Natural killer cell (primary cell): ENCODE results near the gene FCN2. TPM values are rescaled to one million over a fixed set of nuclear protein-coding genes. Genes with fewer than 3 reads are reported as not detected.

Experiments
- ATAC-seq, 3 donors: fragments of 150-1000 bp in 2 of 3; fragments of 200-7000 bp in 1 of 3; cut with Tn5 transposase; 1 replicate in 1 of 3; 2 replicates in 2 of 3; pipeline ENCODE4 v1.10.0; 2021; ENCODE audit warnings: mild to moderate bottlenecking in 2 of 3, moderate library complexity in 2 of 3
- DNase-seq, 2 donors: peaks; one replicate each; pipeline versions ENCODE4 v3.0.0 to v3.0.0-alpha.2; 2013 to 2021; ENCODE audit warnings: mixed read lengths in 1 of 2
- H3K27ac ChIP-seq: one replicate; pipeline ENCODE4 v1.5.1; 2013; ENCODE audit warnings: mild to moderate bottlenecking, low read length
- H3K27me3 ChIP-seq: one replicate; pipeline ENCODE4 v1.6.1; 2013; ENCODE audit warnings: low read length; ENCODE audit not compliant: control insufficient read depth, insufficient read depth
- H3K36me3 ChIP-seq: one replicate; pipeline ENCODE4 v1.6.1; 2013; ENCODE audit warnings: low read length; ENCODE audit not compliant: control insufficient read depth, insufficient read depth
- H3K4me1 ChIP-seq: one replicate; pipeline ENCODE4 v1.6.1; 2013; ENCODE audit warnings: low read length; ENCODE audit not compliant: control insufficient read depth, insufficient read depth
- H3K4me3 ChIP-seq: one replicate; pipeline ENCODE4 v1.5.1; 2013; ENCODE audit warnings: low read length
- H3K9me3 ChIP-seq: one replicate; pipeline ENCODE4 v1.6.1; 2013; ENCODE audit warnings: low read length; ENCODE audit not compliant: control insufficient read depth, insufficient read depth
- H3K27ac Mint-ChIP-seq, 2 donors: one replicate each; pipeline ENCODE4 v1.8.0; 2022; ENCODE audit warnings: mild to moderate bottlenecking in 2 of 2, mixed read lengths in 2 of 2, moderate library complexity in 1 of 2
- H3K27me3 Mint-ChIP-seq, 2 donors: one replicate each; pipeline ENCODE4 v1.8.0; 2022; ENCODE audit warnings: low read depth in 2 of 2, mixed read lengths in 2 of 2
- H3K36me3 Mint-ChIP-seq: one replicate; pipeline ENCODE4 v1.8.0; 2022; ENCODE audit warnings: mixed read lengths
- H3K4me1 Mint-ChIP-seq, 2 donors: one replicate each; pipeline ENCODE4 v1.8.0; 2022; ENCODE audit warnings: mixed read lengths in 2 of 2
- H3K4me3 Mint-ChIP-seq: one replicate; pipeline ENCODE4 v1.8.0; 2022; ENCODE audit warnings: mild to moderate bottlenecking, moderate library complexity, mixed read lengths
- H3K9me3 Mint-ChIP-seq, 2 donors: one replicate each; pipeline ENCODE4 v1.8.0; 2022; ENCODE audit warnings: mixed read lengths in 2 of 2
- WGBS: methylation state at CpG from one replicate; pipeline ENCODE4 v1.1.7; 2013; ENCODE audit warnings: missing lambda C conversion rate; ENCODE audit not compliant: insufficient coverage; 5-methylcytosine and 5-hydroxymethylcytosine counted together
- intact Hi-C: fragments of 100-400 bp; cut with micrococcal nuclease; formaldehyde crosslinking; loops from one replicate; pipeline ENCODE4 v1.14.2; 2022
- total RNA-seq, 4 donors: library from RNA; stranded (reverse); fragments of 120-200 nt in 1 of 4; gene quantifications; one replicate each; pipeline versions ENCODE4 v1.2.3 to v1.2.4, GENCODE V29; 2013 to 2022
- TF ChIP-seq, protein P1 (sequence below): fragments of 200-600 bp; IDR thresholded peaks from one replicate; pipeline ENCODE4 v1.8.0; 2022; ENCODE audit warnings: antibody characterized with exemption

Gene FCN2
- total RNA-seq, 3 donors from 2014 or later (not counting 1 experiment from before 2014, with no cell fraction given) = not detected

DNA sequence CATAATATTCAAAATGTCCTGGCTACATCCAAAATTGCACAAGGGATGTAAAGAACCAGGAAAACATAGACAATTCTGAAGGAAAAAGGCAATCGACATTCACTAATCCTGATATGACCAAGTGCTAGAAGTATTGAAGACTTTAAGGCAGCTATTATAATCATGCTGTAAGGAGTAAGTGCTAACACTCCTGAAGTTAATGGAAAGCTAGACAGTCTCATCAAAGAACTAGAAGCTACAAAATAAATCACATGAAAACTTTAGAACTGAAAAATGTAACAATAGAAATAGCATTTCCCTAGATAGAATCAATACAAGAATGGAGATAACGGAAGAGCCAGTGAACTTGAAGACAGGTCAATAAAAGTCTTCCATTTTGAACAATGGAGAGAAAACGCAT, 18.6 kb downstream of the FCN2 start:
- Histone ChIP-seq H3K36me3 (no peaks in the 10 kb centered on the region), H3K27me3 (no peaks in the 10 kb centered on the region), H3K27ac (no peak overlapping the region), H3K9me3 (no peaks in the 10 kb centered on the region), H3K4me3 (no peak overlapping the region), H3K4me1 (no peaks in the 10 kb centered on the region)
- DNase-seq (no peak), ATAC-seq (no peak)
- no peaks in the 10 kb centered on the region for H3K4me1 Mint-ChIP-seq
- intact Hi-C loops = no loop called here
- 100% methylated on average over 1 of the region's 3 CpGs for WGBS
- H3K27me3 Mint-ChIP-seq = peaks cover 5 to 19% of the 10 kb centered on the region in 2 donors
- H3K9me3 Mint-ChIP-seq = peaks cover 2 to 5% of the 10 kb centered on the region in 2 donors
- no peak overlapping the region for H3K4me3 Mint-ChIP-seq
- TF ChIP-seq, protein P1, sequence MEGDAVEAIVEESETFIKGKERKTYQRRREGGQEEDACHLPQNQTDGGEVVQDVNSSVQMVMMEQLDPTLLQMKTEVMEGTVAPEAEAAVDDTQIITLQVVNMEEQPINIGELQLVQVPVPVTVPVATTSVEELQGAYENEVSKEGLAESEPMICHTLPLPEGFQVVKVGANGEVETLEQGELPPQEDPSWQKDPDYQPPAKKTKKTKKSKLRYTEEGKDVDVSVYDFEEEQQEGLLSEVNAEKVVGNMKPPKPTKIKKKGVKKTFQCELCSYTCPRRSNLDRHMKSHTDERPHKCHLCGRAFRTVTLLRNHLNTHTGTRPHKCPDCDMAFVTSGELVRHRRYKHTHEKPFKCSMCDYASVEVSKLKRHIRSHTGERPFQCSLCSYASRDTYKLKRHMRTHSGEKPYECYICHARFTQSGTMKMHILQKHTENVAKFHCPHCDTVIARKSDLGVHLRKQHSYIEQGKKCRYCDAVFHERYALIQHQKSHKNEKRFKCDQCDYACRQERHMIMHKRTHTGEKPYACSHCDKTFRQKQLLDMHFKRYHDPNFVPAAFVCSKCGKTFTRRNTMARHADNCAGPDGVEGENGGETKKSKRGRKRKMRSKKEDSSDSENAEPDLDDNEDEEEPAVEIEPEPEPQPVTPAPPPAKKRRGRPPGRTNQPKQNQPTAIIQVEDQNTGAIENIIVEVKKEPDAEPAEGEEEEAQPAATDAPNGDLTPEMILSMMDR = no peak
- H3K27ac Mint-ChIP-seq = no peak overlapping the region
- H3K36me3 Mint-ChIP-seq = no peaks in the 10 kb centered on the region

DNA sequence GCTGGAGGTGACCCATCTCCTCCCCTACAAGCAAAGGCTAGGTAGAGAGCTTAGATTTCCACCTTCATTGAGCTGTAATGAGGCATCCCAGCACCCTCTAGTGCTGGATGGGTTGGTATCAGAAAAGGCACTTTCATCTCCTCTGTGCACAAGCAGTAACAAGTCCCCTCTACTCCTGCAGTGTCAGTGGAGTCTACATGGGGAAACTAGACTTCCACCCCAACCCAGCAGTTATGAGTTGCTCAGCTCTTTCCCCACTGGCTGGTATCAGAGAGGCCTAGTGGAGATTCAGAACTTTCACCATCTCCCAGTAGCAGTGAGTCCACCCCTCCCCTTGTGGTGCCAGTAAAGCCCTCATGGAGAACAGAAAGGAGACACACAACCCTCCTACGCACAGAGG, 19.2 kb downstream of the FCN2 start:
- no peaks in the 10 kb centered on the region for H3K4me1 Mint-ChIP-seq
- Histone ChIP-seq H3K9me3 (no peaks in the 10 kb centered on the region), H3K27me3 (no peaks in the 10 kb centered on the region), H3K4me1 (no peaks in the 10 kb centered on the region), H3K4me3 (no peak overlapping the region), H3K27ac (no peak overlapping the region), H3K36me3 (no peaks in the 10 kb centered on the region)
- DNase-seq (no peak), ATAC-seq (no peak)
- H3K9me3 Mint-ChIP-seq = peaks cover 2 to 5% of the 10 kb centered on the region in 2 donors
- 83% methylated on average over 1 of the region's 1 CpG for WGBS
- TF ChIP-seq, protein P1 = no peak
- intact Hi-C loops = no loop called here
- no peaks in the 10 kb centered on the region for H3K36me3 Mint-ChIP-seq
- no peak overlapping the region for H3K4me3 Mint-ChIP-seq
- no peak overlapping the region for H3K27ac Mint-ChIP-seq
- H3K27me3 Mint-ChIP-seq = peaks cover 6 to 19% of the 10 kb centered on the region in 2 donors

DNA sequence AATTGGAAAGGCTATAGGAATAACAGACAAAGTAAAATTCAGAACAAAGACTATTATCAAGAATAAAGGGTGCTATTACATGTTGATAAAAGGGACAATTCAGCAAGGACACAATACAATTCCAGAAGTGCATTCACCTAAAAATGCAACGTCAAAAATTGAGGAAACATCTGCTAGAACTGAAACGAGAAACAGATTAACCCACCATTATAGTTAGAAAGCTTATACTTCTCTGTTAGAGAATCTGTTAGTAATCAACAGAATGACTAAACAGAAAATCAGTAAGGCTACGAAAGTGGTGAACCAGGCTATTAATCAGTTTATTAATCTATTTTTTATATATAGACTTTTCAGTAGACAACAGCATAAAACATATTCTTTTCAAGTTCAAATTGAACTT, 22.3 kb downstream of the FCN2 start:
- Histone ChIP-seq H3K27ac (no peak overlapping the region), H3K4me3 (no peak overlapping the region), H3K27me3 (no peaks in the 10 kb centered on the region), H3K9me3 (no peaks in the 10 kb centered on the region), H3K4me1 (no peaks in the 10 kb centered on the region), H3K36me3 (no peaks in the 10 kb centered on the region)
- Mint-ChIP-seq H3K4me3 (no peak overlapping the region), H3K4me1 (no peaks in the 10 kb centered on the region), H3K36me3 (no peaks in the 10 kb centered on the region), H3K27me3 (peaks cover 5 to 14% of the 10 kb centered on the region in 2 donors), H3K27ac (no peak overlapping the region), H3K9me3 (peaks cover 2 to 5% of the 10 kb centered on the region in 2 donors)
- TF ChIP-seq, protein P1 = no peak
- no peak for DNase-seq
- intact Hi-C loops = no loop called here
- 0% methylated on average over 1 of the region's 3 CpGs for WGBS
- no peak for ATAC-seq
